Kidney (tissue), 14 donors: ENCODE measurements around the gene CTDNEP1. TPM values are rescaled to one million over a fixed set of nuclear protein-coding genes. Genes with fewer than 3 reads are reported as not detected.

Source experiments
- DNase-seq, 5 donors: peaks; one replicate each; pipeline ENCODE4 v3.0.0-alpha.2; 2013 to 2020
- FAIRE-seq: peaks from 2 replicates; lab custom pipeline; 2012; peaks lifted over from hg19 to GRCh38; lab: Jason Lieb, UNC
- H3K27ac ChIP-seq, 2 donors: one replicate each; pipeline ENCODE4 v1.7.0; 2013; ENCODE audit warnings: low read depth in 2 of 2, low read length in 2 of 2, inconsistent platforms in 1 of 2
- H3K27me3 ChIP-seq: one replicate; pipeline ENCODE4 v1.7.1; 2013; ENCODE audit warnings: low read length, inconsistent platforms; ENCODE audit not compliant: control insufficient read depth, insufficient read depth
- H3K36me3 ChIP-seq, 3 donors: one replicate each; pipeline versions ENCODE4 v1.7.0 to v1.7.1; 2013; ENCODE audit warnings: low read length in 3 of 3, control low read depth in 1 of 3, inconsistent platforms in 1 of 3; ENCODE audit not compliant: insufficient read depth in 3 of 3, control insufficient read depth in 2 of 3
- H3K4me1 ChIP-seq, 3 donors: one replicate each; pipeline versions ENCODE4 v1.7.0 to v1.7.1; 2013; ENCODE audit warnings: low read length in 3 of 3, inconsistent platforms in 1 of 3, low read depth in 1 of 3; ENCODE audit not compliant: control insufficient read depth in 2 of 3, insufficient read depth in 2 of 3
- H3K4me3 ChIP-seq, 3 donors: one replicate each; pipeline versions ENCODE4 v1.7.0 to v1.8.1; 2013; ENCODE audit warnings: low read length in 3 of 3, control low read depth in 1 of 3, inconsistent platforms in 1 of 3
- H3K9ac ChIP-seq, 3 donors: one replicate each; pipeline versions ENCODE4 v1.7.0 to v1.7.1; 2013; ENCODE audit warnings: low read length in 3 of 3, control low read depth in 1 of 3, inconsistent platforms in 1 of 3
- H3K9me3 ChIP-seq, 3 donors: one replicate each; pipeline versions ENCODE4 v1.7.0 to v1.7.1; 2013; ENCODE audit warnings: low read length in 3 of 3, control low read depth in 1 of 3, inconsistent platforms in 1 of 3; ENCODE audit not compliant: control insufficient read depth in 2 of 3, insufficient read depth in 1 of 3
- CTCF ChIP-seq: IDR thresholded peaks from 3 replicates; pipeline ENCODE4 v1.5.1; 2012; ENCODE audit warnings: mild to moderate bottlenecking, moderate library complexity, borderline replicate concordance; ENCODE audit not compliant: insufficient read depth; ENCODE audit errors: extremely low read depth
- intact Hi-C: fragments of 100-400 bp; cut with DNase I; formaldehyde crosslinking; loops from one replicate; pipeline ENCODE4 v1.11.1; 2022
- polyA plus RNA-seq: library from polyadenylated mRNA; stranded (reverse); fragments of 350-450 nt; fragmentation: Illumina TruSeq; extraction: RNeasy Lipid Tissue Mini Kit (QIAGEN cat#74804); gene quantifications from one replicate; pipeline ENCODE4 v1.2.3, GENCODE V29; 2014; ENCODE audit warnings: low read depth, low replicate concordance; ENCODE audit not compliant: insufficient read depth
- total RNA-seq: library from RNA; stranded (reverse); fragmentation: NEBNext Ultra II Directional; extraction: Animal tissue kit (Norgen Biotek cat#: 25700); gene quantifications from one replicate; pipeline ENCODE4 v1.2.1, GENCODE V29; 2021
- donor health status: control.
- donor health status: control.
- donor health status: control.
- donor health status: control.
- donor health status: control.
- donor health status: DM: yes; HTN: yes; CAD: no.
- donor health status: Normal renal cell carcinoma (clear cell type).

Gene CTDNEP1
- total and polyA plus RNA-seq, 2 donors from 2014 or later: 113 to 124 TPM

- peaks cover 4 to 42% (median 34%) of the 10 kb centered on the region in 3 donors for H3K4me1 ChIP-seq
- peak overlapping the region in 2 of 3 donors; percentile 54 to 99 for H3K9ac ChIP-seq
- H3K27me3 ChIP-seq: no peaks in the 10 kb centered on the region
Measured at GRCh38 chr17:7221278-7222092, 30.0 kb downstream of the CTDNEP1 start.

GRCh38 chr17:7220593-7221277, 30.8 kb downstream of the CTDNEP1 start:
- Histone ChIP-seq H3K9me3 (no peaks in the 10 kb centered on the region), H3K4me3 (peak overlapping the region; percentile 74 to 91 (median 81)), H3K36me3 (peaks cover 5 to 38% (median 30%) of the 10 kb centered on the region in 3 donors), H3K9ac (peak overlapping the region; percentile 63 to 99 (median 90)), H3K27me3 (no peaks in the 10 kb centered on the region), H3K4me1 (peaks cover 4 to 48% (median 36%) of the 10 kb centered on the region in 3 donors), H3K27ac (peak overlapping the region; percentile 100)
- intact Hi-C loops: no loop called here
- peak; percentile 37 for TF ChIP-seq CTCF
- DNase-seq: peak in 3 of 5 donors; percentile 45 to 82 (median 68)
- peak; percentile 81 for FAIRE-seq

More at GRCh38 chr17:7221278-7222092, 30.0 kb downstream of the CTDNEP1 start:
- H3K27ac ChIP-seq: peak overlapping the region; percentile 100
- H3K36me3 ChIP-seq: peaks cover 5 to 38% (median 30%) of the 10 kb centered on the region in 3 donors
- peak overlapping the region in 2 of 3 donors; percentile 74 to 91 for H3K4me3 ChIP-seq
- intact Hi-C loops: no loop called here
- peak in 2 of 5 donors; percentile 65 to 71 for DNase-seq
- no peak for FAIRE-seq
- H3K9me3 ChIP-seq: no peaks in the 10 kb centered on the region
- no peak for TF ChIP-seq CTCF

- peaks cover 5 to 33% (median 27%) of the 10 kb centered on the region in 3 donors for H3K36me3 ChIP-seq
- H3K4me3 ChIP-seq: peak within 1 kb of the TSS; percentile 74 to 91 (median 81)
- intact Hi-C loops: no loop called here
- no peak for TF ChIP-seq CTCF
- peak within 1 kb of the TSS; percentile 63 to 99 (median 90) for H3K9ac ChIP-seq
- H3K4me1 ChIP-seq: peaks cover 7 to 51% (median 40%) of the 10 kb centered on the region in 3 donors
- FAIRE-seq (no peak), DNase-seq (peak; percentile 89 to 98 (median 92))
- no peaks in the 10 kb centered on the region for H3K27me3 ChIP-seq
- H3K27ac ChIP-seq: peak within 1 kb of the TSS; percentile 100
- H3K9me3 ChIP-seq: no peaks in the 10 kb centered on the region
Measured at GRCh38 chr17:7219812-7220592, 31.5 kb downstream of the CTDNEP1 start, which contains the start of the genes ACADVL and DLG4. TSS of gene ACADVL (plus strand) at chr17:7219938. CDS start at chr17:7219985, 47 bp downstream. TSS of gene DLG4 (minus strand) at chr17:7219836.
